Activated naive CD8-positive, alpha-beta T cell treated with anti-CD3 and anti-CD28 coated beads, Interleukin-2, amount 50 U/mL, for 24 hours (primary cell): ENCODE results near the gene AQP12A.
"Not testable (repeated sequence)": the region's sequence is repeated elsewhere in the genome, so short reads cannot be mapped to it uniquely, and the experiment has no call there.

Source experiments
- ATAC-seq: fragments of 150-1000 bp; cut with Tn5 transposase; one replicate; pipeline ENCODE4 v1.10.0; 2021
- DNase-seq: peaks from one replicate; pipeline ENCODE4 v3.0.0; 2021
- H3K27ac Mint-ChIP-seq: one replicate; pipeline ENCODE4 v1.8.0; 2021; ENCODE audit warnings: mild to moderate bottlenecking, mixed read lengths
- H3K27me3 Mint-ChIP-seq: one replicate; pipeline ENCODE4 v1.8.0; 2021; ENCODE audit warnings: mixed read lengths
- H3K36me3 Mint-ChIP-seq: one replicate; pipeline ENCODE4 v1.8.0; 2021; ENCODE audit warnings: low read depth, mixed read lengths
- H3K4me1 Mint-ChIP-seq: one replicate; pipeline ENCODE4 v1.8.0; 2021; ENCODE audit warnings: mixed read lengths
- H3K4me3 Mint-ChIP-seq: one replicate; pipeline ENCODE4 v1.8.0; 2021; ENCODE audit warnings: mild to moderate bottlenecking, moderate library complexity, mixed read lengths
- H3K9me3 Mint-ChIP-seq: one replicate; pipeline ENCODE4 v1.8.0; 2021; ENCODE audit warnings: mixed read lengths

The AQP12A gene, protein sequence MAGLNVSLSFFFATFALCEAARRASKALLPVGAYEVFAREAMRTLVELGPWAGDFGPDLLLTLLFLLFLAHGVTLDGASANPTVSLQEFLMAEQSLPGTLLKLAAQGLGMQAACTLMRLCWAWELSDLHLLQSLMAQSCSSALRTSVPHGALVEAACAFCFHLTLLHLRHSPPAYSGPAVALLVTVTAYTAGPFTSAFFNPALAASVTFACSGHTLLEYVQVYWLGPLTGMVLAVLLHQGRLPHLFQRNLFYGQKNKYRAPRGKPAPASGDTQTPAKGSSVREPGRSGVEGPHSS

DNA sequence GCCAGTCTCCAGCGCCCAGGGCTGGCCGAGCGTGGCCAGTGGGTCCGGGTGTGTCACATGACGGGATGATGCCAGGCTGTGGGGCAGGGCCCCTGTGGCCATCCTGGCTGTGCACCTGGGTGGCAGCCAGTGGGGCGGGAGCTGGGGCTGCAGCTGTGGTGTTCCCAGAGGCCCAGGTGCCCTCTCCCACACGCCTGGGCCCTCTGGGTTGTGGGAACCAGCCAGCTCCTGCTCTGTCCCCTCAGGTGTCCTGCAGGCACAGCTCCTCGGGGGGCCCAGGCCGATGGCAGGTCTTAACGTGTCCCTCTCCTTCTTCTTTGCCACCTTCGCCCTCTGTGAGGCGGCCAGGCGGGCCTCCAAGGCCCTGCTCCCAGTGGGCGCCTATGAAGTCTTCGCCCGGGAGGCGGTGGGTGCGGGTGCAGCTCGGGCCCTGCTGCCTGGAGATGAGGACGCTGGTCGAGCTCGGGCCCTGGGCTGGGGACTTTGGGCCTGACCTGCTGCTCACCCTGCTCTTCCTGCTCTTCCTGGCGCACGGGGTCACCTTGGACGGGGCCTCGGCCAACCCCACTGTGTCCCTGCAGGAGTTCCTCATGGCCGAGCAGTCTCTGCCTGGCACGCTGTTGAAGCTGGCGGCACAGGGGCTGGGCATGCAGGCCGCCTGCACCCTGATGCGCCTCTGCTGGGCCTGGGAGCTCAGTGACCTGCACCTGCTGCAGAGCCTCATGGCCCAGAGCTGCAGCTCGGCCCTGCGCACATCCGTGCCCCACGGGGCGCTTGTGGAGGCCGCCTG, at the start of gene AQP12A:
Gene AQP12A (plus strand): TSS at position 236 of the 790 bp plus-strand sequence. CDS start 48 bp downstream, at position 284.
- H3K4me3 Mint-ChIP-seq, H3K4me1 Mint-ChIP-seq, H3K27ac Mint-ChIP-seq, H3K9me3 Mint-ChIP-seq, H3K27me3 Mint-ChIP-seq, DNase-seq, ATAC-seq, H3K36me3 Mint-ChIP-seq: not testable (repeated sequence)

DNA sequence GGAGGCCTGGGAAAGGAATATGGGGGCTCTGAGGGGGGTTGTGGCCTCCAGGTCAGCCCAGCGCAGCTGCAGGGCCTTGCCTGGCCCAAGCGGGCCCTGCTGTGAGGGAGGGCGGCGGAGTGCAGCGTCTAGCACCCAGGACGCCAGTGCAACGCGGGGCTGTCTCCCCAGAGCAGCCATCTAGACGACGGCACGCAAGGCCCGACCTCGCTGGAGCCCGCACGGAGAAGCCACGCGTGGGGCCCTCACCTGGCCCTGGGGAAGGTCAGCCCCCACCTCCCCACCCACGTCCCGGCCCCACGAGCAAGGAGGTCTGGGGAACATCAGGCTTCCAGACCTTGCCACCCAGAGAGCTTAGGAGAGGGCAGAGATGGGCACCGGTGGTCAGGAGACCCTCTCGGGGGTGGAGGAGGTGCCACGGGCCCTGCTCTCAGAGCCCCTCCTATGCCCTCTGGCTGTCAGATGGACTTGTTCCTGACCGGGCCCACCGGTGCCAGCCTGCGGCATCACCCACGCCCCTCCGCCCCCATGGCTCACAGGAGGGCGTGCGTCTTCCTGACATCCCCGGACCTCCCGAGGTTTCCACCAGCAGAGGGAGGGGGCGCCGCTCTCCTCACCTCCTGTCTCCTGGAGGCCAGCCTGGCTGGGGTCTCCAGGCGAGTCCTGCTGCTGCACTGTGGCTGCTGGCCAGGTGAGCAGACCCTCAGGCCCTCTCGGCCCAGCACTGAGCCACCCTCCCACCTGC, 49.4 kb upstream of the AQP12A start:
- DNase-seq, result no peak
- Mint-ChIP-seq H3K9me3 (no peaks in the 10 kb centered on the region), H3K4me3 (no peak overlapping the region), H3K27me3 (peaks cover under 1% of the 10 kb centered on the region), H3K4me1 (peaks cover 1% of the 10 kb centered on the region), H3K27ac (no peak overlapping the region), H3K36me3 (no peaks in the 10 kb centered on the region)
- no peak for ATAC-seq

DNA sequence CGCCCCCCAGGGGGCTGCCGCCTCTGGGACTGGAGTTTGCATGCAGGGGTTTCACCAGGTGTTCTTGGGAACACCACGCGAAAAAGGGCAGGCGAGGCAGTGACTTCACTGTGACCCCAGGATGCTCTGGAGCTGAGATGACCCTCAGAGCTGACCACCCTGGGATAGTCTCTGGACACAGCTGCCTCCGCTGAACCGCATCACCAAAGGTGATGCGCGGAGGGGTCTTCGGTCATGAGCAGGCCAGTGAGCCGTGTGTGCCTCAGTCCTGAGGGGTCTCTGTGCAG, 48.9 kb upstream of the AQP12A start:
- Mint-ChIP-seq H3K36me3 (no peaks in the 10 kb centered on the region), H3K27me3 (peaks cover 5% of the 10 kb centered on the region), H3K4me3 (no peak overlapping the region), H3K4me1 (peaks cover 1% of the 10 kb centered on the region), H3K9me3 (no peaks in the 10 kb centered on the region), H3K27ac (no peak overlapping the region)
- ATAC-seq (no peak), DNase-seq (no peak)

DNA sequence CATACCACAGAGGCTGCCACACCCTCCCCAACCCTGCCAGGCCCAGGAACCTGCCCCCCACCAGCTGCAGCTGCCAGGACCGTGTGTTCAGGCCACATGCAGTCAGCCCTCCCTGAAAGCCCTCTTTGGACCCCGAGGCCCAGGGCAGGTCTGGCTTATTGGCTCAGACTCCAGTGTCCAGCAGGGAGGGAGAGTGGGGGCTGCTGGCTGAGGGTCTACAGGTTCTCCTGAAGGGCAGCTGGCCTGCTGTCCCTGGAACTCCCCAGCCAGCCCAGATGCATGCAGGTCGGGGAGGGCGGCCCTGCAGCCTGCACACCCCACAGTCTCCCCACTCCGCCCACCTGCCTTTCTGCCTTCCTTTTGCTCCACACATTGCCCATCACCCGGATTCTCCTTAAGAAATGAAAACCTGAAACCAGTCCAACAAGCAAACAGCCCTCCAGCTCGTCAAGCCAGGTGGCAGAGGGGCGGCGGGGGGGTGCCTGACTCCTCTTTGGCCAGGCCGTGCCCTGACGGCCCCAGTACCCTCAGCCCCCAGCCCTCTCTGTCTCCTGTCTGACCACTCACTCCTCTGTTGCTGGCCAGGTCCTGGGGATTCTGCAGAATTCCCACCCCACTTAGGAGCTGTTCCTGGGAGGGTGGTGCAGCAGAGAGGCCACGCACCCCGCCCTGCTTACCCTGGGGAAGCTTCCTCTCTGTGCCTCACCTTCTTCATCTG, 48.4 kb upstream of the AQP12A start:
- Mint-ChIP-seq H3K27me3 (peaks cover 9% of the 10 kb centered on the region), H3K9me3 (no peaks in the 10 kb centered on the region), H3K27ac (no peak overlapping the region), H3K36me3 (no peaks in the 10 kb centered on the region), H3K4me3 (no peak overlapping the region), H3K4me1 (peaks cover 1% of the 10 kb centered on the region)
- no peak for ATAC-seq
- DNase-seq, result no peak

DNA sequence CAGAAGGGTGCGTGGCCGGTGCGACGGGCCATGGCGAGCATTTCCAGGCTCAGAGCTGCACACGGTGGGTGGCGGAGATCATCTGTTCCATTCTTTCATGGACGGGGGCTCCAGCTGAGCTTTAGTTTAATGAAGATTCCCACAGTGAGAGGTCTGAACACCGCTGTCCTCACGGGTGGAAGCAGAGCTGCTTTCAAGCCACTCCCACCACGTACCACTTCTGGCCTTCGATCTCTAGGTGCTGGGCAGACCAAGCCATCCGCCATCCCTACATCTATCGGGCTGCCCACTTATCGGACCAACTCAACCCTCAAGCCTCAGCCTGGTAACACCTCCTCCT, 47.9 kb upstream of the AQP12A start:
- H3K9me3 Mint-ChIP-seq, result no peaks in the 10 kb centered on the region
- no peak overlapping the region for H3K27ac Mint-ChIP-seq
- ATAC-seq, result no peak
- H3K27me3 Mint-ChIP-seq, result peaks cover 15% of the 10 kb centered on the region
- H3K4me3 Mint-ChIP-seq, result no peak overlapping the region
- DNase-seq, result no peak
- H3K4me1 Mint-ChIP-seq, result peaks cover 1% of the 10 kb centered on the region
- H3K36me3 Mint-ChIP-seq, result no peaks in the 10 kb centered on the region

DNA sequence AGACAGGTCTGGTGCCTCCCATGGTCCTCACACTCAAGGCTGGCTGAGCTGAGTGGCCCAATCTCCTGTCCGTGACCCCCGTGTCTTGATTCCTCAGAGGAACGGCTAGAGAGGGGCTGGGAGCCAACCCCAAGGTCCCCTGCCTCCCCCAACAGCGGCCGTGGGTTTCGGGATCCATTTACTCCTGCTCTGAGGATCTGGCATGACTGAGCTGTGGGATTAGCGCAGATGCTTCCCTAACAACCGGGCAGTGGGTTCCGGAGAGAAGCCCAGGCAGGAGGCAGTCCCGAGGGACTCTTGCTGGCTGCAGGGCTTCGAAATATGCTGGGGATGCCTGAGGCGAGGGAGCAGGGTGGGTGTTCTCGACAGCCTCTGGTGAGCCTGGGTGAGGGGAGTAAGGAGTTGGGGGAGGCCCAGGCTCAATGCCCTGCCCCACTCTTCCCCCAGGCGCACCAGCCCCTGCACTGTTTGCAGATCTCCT, 47.5 kb upstream of the AQP12A start:
- Mint-ChIP-seq H3K36me3 (no peaks in the 10 kb centered on the region), H3K27me3 (peaks cover 19% of the 10 kb centered on the region), H3K4me3 (no peak overlapping the region), H3K4me1 (peaks cover 1% of the 10 kb centered on the region), H3K27ac (no peak overlapping the region), H3K9me3 (no peaks in the 10 kb centered on the region)
- no peak for DNase-seq
- no peak for ATAC-seq

DNA sequence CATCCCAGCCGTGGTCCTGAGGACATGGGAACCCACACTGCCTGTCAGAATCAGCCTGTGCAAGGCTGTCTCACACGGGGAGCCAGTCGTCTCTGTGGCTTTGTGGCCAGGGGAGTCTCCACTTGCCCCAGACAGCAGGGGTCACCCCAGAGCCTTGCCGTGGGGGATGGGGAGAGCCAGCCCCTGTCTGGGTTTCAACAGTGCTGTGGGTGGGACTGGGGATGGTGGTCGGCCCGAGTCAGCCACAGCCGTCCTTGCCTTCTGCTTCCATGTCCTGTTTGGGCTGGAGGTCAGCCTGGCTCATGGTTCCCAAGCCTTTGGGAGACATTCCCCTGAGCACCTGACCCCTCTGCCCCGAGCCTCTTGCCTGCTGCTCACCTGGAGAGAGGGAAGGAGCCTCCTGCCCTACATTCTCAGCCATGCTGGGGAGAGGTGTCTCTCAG, 46.8 kb upstream of the AQP12A start:
- no peaks in the 10 kb centered on the region for H3K36me3 Mint-ChIP-seq
- DNase-seq, result no peak
- H3K4me3 Mint-ChIP-seq, result no peak overlapping the region
- H3K9me3 Mint-ChIP-seq, result no peaks in the 10 kb centered on the region
- peaks cover 1% of the 10 kb centered on the region for H3K4me1 Mint-ChIP-seq
- ATAC-seq, result no peak
- H3K27ac Mint-ChIP-seq, result no peak overlapping the region
- peaks cover 23% of the 10 kb centered on the region for H3K27me3 Mint-ChIP-seq

DNA sequence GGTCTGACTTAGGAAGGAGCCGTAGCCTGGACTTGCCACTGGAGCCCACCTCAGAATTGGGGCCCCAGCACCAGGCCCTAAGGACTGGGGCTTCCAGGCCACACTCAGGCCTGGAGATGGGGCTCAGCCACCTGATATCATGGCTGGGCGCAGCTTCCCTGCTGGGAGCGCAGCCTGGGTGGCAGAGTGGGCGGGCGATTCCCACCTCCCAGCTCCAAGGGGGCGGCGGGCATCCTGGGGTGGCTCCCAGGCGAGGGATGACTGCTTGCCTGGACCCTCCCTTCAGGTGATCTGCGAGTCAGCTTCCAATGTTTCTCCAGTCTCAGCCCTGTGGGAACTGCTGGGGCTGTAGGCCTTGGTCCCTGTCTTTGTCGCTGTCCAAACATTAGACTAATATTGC, 46.3 kb upstream of the AQP12A start:
- H3K9me3 Mint-ChIP-seq, result no peaks in the 10 kb centered on the region
- H3K27ac Mint-ChIP-seq, result no peak overlapping the region
- peaks cover 23% of the 10 kb centered on the region for H3K27me3 Mint-ChIP-seq
- no peaks in the 10 kb centered on the region for H3K36me3 Mint-ChIP-seq
- H3K4me3 Mint-ChIP-seq, result no peak overlapping the region
- peaks cover 1% of the 10 kb centered on the region for H3K4me1 Mint-ChIP-seq
- ATAC-seq (no peak), DNase-seq (no peak)

DNA sequence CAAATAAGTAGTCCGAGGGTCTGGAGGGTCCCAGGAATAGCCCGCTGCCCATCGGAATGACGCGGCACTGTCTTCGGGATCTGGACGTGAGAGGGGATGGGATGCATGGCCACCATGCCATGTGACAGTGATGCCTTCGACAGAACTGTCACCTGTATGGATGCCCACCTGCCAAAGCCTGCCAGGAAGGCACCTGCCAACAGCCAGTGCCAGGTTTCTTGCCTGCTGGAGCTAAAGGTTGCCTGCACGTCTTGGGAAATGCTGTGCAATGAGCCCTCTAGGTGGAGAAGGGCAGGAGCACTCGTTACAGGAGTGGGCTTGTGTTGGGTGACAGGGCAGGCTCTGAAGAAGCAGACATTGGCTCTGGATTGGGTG, 45.9 kb upstream of the AQP12A start:
- ATAC-seq, result no peak
- Mint-ChIP-seq H3K4me1 (peaks cover 1% of the 10 kb centered on the region), H3K27ac (no peak overlapping the region), H3K9me3 (no peaks in the 10 kb centered on the region), H3K36me3 (no peaks in the 10 kb centered on the region), H3K4me3 (no peak overlapping the region), H3K27me3 (peaks cover 23% of the 10 kb centered on the region)
- no peak for DNase-seq

DNA sequence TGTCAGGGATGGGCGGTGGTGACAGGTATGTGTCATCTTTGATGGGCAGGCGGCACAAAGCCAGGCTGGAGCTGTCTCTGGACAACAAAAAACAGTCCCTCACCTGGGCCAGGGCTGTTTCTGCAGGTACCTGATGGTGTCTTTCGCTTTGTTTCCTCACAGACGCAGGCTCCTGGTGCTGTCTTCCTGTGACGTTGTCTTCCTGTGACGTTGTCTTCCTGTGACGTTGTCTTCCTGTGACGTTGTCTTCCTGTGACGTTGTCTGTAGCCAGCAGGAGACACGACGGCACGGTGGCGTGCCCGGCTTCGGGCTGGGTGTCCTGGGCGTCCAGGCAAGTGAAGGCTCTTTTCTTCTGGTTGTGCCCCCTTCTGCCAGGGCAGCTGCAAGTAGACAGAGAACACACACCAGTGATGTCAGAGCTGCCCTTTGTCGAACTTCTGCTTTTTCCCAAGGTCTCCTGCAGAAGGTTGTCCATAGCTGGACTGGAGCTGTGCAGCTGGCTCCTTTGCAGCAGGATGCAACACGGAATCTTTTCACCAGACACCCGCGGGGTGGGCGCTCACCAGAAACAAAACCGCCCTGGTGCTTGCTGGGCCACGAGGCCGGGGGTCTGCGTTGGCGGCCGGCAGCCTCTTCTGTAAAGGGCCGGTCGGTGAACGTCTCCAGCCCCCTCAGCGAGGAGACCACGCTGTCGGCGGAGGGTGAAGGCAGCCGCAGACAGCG, 45.3 kb upstream of the AQP12A start:
- H3K27ac Mint-ChIP-seq, result no peak overlapping the region
- H3K36me3 Mint-ChIP-seq, result no peaks in the 10 kb centered on the region
- DNase-seq, result no peak
- no peak overlapping the region for H3K4me3 Mint-ChIP-seq
- H3K9me3 Mint-ChIP-seq, result no peaks in the 10 kb centered on the region
- peaks cover 1% of the 10 kb centered on the region for H3K4me1 Mint-ChIP-seq
- no peak for ATAC-seq
- peaks cover 23% of the 10 kb centered on the region for H3K27me3 Mint-ChIP-seq

DNA sequence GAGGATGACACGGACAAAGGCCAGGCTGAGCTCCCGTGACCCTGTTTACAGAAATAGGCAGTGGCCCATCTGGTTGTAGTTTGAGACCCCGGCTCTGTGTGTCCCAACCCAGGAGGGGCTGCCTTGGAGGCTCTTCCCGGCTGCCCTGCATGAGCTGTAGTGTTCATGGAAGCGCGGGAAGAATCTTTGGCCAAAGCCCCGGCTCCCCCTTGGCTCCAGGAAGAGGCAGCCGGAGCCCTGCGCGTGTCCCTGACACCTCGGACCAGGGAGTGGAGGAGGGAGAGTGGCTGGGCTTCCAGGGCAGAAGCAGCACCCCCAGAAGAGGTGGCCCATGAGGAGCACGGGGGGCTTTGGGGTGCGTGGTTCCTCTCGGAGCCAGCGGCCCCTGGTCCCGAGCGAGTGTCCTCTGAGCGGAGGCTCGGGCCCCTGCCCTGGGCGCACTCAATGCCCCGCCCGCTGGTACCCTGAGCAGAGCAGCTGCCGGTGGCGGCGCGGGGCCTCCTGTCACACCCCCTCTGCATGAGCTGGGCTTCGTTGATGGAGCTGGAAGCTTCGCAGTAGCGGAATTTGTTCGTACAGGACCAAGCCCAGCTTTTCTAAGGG, 44.7 kb upstream of the AQP12A start:
- Mint-ChIP-seq H3K4me1 (peaks cover 1% of the 10 kb centered on the region), H3K9me3 (no peaks in the 10 kb centered on the region), H3K27ac (no peak overlapping the region), H3K36me3 (no peaks in the 10 kb centered on the region), H3K27me3 (peaks cover 23% of the 10 kb centered on the region), H3K4me3 (no peak overlapping the region)
- ATAC-seq, result no peak
- DNase-seq, result no peak

DNA sequence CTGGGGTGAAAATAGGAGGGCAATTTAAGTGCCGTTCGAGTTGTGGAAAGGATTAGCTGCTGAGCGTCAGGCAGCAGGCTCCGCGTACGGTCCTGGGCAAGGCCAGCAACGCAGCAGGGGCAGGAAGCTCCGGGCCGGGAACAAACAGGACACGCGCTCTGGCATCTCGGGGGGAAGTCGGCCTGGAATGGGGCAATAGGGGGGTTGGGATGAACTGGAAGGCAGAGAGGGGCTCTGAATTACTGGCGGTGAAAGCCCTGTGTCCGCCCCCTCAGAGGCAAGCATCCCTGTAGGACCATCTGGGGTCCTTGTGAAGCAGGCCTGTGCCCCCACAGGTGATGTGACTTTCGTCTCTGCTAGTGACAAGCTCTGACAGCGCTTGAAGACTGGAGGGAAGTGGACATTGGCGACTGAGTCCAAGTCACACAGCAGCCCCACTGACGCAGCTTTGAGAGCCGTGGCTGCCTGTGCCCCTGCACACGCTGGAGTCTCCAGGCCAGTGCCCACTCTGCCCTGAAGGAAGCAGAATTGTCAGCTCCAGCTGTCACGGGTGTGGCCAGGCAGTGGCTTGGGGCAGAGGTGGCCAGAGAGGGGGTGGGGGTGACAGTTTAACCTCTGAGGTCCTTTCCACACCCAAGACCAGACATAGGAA, 44.0 kb upstream of the AQP12A start:
- Mint-ChIP-seq H3K4me1 (peaks cover 1% of the 10 kb centered on the region), H3K27ac (no peak overlapping the region), H3K36me3 (no peaks in the 10 kb centered on the region), H3K27me3 (peaks cover 23% of the 10 kb centered on the region), H3K4me3 (no peak overlapping the region), H3K9me3 (no peaks in the 10 kb centered on the region)
- no peak for ATAC-seq
- no peak for DNase-seq

DNA sequence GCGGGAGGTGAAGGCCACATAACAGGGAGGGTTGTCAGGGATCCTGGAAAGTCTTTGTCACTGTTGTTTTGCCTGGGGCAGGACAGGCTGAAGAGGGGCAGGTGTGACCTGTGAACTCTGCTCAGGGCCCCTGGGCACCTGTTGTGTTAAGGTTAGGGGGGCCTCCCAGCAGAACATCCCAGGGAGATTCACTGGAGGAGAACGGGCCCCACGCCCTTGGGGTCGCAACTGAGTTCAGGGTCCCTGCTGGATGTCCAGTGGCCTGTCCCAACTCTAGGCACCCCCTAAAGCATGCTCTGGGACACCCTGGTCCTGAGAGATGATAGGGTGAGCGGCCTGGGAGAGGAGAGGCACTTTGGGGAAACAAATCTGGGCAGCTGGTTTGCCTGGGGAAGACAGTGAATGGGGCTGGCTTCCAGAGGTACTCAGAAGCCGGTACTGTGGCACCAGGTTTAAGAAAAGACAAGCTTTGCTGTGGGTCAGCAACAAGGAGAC, 43.5 kb upstream of the AQP12A start:
- Mint-ChIP-seq H3K4me3 (no peak overlapping the region), H3K27me3 (peaks cover 25% of the 10 kb centered on the region), H3K36me3 (no peaks in the 10 kb centered on the region)

More for the DNA sequence above, 43.5 kb upstream of the AQP12A start:
- ATAC-seq (no peak), DNase-seq (no peak)
- H3K27ac Mint-ChIP-seq, result no peak overlapping the region
- peaks cover 1% of the 10 kb centered on the region for H3K4me1 Mint-ChIP-seq
- H3K9me3 Mint-ChIP-seq, result no peaks in the 10 kb centered on the region
